ENCODE data around the gene MAP2K5. TPM values are rescaled to one million over a fixed set of nuclear protein-coding genes. Genes with fewer than 3 reads are reported as not detected.

Gene MAP2K5
- total RNA-seq, 1 experiment from 2014 or later: 3.8 TPM

DNA sequence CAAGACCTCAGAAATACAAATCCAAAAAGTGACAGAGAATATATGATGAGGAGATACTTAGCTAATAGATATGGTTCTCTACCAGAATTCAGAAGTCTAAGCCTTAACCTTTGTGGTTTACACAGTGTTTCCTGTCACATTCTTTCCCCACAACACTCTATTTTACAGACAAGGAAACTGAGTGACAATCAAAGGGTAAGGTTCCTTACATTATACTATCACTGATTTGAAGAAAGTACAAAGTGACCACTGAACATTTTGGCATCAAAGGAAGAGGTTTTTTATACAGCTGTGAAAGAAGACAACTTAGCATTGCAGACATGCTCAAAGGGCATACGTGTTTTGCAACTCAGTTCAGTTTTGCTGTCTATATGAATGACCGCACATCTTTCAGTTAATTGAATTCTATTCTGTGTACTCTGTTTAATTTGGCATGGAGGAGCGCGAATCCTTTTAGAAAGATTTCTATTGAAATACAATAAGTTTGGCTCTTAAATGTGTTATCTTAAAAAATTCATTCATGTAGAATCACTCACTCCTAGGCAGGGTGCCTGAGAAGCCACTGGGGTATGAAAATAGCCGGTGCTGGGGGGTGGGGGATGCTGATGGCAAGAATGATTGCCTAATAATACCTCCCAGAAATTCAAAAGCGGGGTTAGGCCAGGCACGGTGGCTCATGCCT is 216.3 kb downstream of the MAP2K5 start:
- no peak for DNase-seq (ENCODE audit: low spot score)

- DNase-seq (ENCODE audit: low spot score): no peak
Measured at GRCh38 chr15:67760901-67761300, 218.4 kb downstream of the MAP2K5 start.

DNA sequence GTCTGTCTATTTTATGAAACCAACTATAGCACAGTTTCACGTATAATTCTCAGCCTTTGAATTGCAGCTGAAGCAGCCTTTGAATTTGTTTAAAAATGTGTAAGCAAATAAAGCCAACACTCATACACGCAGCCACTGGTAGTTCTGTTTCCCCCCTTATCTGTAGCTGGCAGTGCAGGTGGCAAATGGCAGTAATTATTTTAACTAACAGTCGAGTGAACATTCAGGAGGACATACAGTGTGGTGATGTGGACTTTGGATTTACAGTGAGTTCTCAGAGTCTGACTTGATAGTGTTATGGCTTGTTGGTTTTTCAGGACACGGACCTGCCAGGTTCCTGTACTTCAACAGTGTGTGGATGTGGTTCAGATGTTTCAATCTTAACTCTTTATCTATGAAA is 218.8 kb downstream of the MAP2K5 start:
- no peak for DNase-seq (ENCODE audit: low spot score)

DNA sequence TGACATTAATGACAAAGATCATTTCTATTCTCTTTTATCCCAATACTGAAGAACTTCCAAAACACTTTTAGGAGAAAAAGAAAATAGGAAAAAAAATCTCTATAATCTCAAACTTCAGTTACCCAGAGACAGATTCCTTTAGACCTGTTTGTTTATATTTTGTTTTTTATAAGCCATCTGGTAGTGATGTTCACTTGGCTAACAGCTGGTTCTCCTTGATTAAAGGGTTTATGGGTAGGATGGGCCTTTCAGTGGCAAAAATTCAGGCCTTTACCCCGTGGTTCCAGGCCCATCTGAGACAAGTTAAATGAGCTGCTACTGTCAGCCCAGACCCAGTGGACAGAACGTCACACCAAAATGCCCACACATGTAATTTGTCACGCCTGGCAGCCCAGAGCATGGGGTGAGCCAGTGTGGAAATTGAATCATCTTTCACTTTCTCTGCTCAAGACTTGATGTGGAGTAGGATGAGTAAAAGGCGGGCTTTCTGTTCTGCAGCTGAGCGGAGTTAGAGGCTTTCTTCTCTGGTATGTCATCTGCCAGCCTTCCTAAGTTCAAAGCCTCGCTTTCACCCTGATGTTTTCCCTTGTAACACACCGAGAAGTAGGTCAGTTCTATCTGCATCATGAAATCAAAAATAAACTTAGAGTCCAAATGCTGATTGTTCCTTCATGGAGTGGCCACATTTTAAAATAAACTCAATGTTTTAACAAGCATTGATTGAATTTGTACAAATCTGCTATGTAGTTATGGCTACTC is 220.3 kb downstream of the MAP2K5 start:
- DNase-seq (ENCODE audit: low spot score): no peak

DNA sequence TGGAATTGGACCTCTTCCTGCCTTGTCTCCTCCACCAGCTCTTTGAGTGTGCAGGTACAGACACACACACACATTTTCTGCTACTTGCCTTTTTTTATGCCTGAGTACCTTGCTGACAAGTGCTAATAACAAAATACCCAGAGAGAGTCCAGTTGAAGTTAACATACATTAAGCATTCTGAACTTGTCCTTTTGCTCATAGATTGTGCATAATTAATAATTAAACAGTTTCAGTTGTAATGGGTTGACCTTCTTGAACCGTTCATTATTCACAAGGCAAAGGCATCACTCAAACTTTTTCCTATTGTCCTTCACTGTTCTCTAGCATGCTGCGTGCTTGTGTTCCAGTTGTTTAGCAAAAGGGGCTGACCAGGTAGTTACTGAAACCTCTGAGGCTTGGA is 223.2 kb downstream of the MAP2K5 start:
- DNase-seq (ENCODE audit: low spot score): no peak

- DNase-seq (ENCODE audit: low spot score): no peak
Measured at GRCh38 chr15:67766968-67767367, 224.5 kb downstream of the MAP2K5 start.

DNA sequence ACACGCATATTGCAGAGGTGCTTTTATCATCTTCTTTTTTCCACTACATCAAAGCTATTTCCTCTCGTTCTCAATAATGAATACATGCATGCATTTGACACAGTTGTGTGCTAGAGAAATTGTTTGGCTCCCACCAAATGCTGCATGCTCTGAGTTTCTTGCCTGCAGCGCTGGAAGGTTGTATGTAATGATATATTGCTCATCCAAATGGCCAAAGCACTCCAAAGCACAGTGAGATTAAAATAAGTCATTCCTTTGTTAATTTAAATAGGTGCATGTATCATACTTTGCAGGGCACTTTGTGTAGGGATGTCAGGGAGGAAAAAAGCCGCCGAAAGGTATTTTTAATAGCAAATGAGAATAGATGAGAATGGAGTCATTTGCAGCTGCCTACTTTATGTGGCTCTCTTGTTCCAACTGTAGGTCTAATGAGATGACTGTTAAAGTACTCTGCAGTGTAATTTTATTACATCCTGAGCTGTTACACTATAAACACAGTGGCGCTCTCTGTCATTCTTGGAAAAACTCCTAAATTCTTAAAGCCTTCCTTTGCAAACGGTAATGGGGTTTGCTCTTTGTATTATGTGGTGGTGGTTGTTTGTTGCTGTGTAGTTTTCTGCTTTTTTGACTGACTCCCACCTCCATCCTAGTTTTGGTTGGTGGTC is 225.9 kb downstream of the MAP2K5 start:
- DNase-seq (ENCODE audit: low spot score): no peak

DNA sequence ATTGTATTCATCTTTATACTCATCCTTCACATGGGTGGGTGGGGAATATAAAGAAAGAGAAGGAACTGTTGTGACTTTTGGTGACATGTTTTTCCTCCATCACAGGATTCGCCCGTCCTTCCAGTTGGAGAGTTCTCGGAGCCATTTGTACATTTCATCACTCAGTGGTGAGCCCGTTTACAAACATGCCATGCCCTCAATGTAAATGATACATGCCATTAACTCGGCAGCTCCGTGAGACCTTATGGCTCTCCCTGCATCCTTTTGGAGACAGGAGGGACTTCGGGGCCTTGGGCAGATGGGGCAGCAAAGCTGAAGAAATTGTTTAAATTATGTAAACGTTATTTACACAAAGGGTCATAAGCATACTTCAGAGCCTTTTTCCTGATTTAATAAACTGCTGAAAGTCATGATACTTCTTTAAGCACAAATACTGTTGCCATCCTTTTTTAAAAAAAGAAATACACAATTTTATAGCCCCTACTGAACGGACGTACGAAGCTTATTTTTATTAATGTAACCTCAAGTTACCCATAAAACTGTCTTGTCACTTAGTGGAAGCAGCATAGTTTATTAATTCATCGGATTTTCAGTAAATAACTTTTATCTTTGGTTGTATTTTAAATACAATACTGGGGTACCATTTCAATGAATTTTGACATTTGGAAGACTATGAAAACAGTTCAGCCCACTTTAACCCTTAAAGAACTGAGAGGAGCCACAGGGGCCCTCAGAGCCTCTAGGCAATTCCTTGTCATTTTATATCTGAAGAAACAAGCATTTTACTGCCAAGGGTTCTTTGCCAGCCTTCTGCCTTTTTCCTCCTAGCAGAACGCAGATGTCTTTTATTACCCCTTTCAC is 227.2 kb downstream of the MAP2K5 start:
- no peak for DNase-seq (ENCODE audit: low spot score)

DNA sequence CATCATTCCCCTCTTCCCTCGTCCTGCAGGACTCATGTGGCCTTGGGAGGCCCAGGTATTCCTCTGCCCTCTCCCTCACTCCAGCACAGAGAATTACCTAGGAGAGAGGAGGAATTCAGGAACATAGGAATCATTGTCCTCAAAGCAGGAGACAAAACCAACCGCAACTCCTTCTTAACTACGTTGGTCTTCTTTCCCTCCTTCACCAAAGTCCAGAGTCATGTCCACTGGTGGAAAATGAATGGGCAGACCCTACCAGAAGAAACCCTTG is 227.8 kb downstream of the MAP2K5 start:
- no peak for DNase-seq (ENCODE audit: low spot score)

- no peak for DNase-seq (ENCODE audit: low spot score)
Measured at GRCh38 chr15:67771189-67771800, 228.8 kb downstream of the MAP2K5 start.

- no peak for DNase-seq (ENCODE audit: low spot score)
Measured at GRCh38 chr15:67774626-67775025, 232.1 kb downstream of the MAP2K5 start.

- no peak for DNase-seq (ENCODE audit: low spot score)
Measured at GRCh38 chr15:67775250-67775649, 232.7 kb downstream of the MAP2K5 start.

DNA sequence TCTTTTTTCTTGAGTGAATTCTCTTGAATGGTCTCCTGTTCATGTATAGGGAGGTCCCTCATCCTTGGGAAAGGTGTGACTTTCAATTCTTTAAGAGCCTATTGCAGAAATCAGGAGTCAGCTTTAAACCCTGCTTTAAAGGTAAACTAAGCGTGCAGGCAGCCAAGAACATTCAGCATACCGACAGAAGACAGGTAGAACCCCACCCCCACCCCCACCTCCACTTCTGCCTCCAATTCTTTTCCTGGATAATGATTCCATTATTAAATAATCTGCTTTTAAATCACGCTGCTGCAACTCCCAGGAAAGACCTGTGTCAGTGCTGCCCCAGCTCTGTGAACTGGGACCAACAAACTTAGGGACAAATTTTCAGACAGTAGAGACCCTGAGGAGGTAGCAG is 233.5 kb downstream of the MAP2K5 start:
- DNase-seq (ENCODE audit: low spot score): no peak

- no peak for DNase-seq (ENCODE audit: low spot score)
Measured at GRCh38 chr15:67776600-67776999, 234.1 kb downstream of the MAP2K5 start.

DNA sequence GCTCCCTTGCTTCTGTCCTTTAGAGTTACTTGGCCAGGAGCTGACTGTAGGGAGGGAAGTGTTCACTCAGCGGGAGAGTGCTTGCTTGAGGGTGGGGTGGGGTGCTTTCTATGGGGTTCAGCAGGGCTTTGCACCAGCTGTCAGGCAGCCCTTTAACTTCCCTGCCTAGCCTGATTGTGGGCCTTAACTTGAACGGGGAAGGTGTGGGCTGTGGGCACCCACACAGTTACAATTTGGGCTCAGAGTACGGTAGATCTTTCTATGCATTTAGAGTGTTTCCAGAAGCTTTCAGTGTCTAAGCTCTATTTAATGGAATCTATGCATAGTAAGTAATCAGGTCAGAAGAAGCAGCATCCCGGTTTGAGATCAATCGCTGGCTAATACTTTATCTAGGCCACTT is 234.6 kb downstream of the MAP2K5 start:
- DNase-seq (ENCODE audit: low spot score): no peak

GRCh38 chr15:67777773-67778172 is 235.3 kb downstream of the MAP2K5 start:
- DNase-seq (ENCODE audit: low spot score): no peak

- no peak for DNase-seq (ENCODE audit: low spot score)
Measured at GRCh38 chr15:67778968-67779548, 236.6 kb downstream of the MAP2K5 start.

- peak; percentile 44 for DNase-seq (ENCODE audit: low spot score)
Measured at GRCh38 chr15:67779549-67780111, 237.1 kb downstream of the MAP2K5 start.

GRCh38 chr15:67781061-67781460 is 238.6 kb downstream of the MAP2K5 start:
- no peak for DNase-seq (ENCODE audit: low spot score)

- DNase-seq (ENCODE audit: low spot score): no peak
Measured at GRCh38 chr15:67781907-67782690, 239.6 kb downstream of the MAP2K5 start.

Data from HT-29 (cell line).